Loucy (cell line): ENCODE results near the gene BICD1.

Source experiments
- H2AFZ ChIP-seq: fragments of 200-600 bp; sonication (generic); 2 replicates; pipeline ENCODE4 v1.6.0; 2016; ENCODE audit warnings: antibody characterized with exemption, mild to moderate bottlenecking, low read length, moderate library complexity
- H3F3A ChIP-seq: fragments of 200-600 bp; 2 replicates; pipeline ENCODE4 v1.6.0; 2016; ENCODE audit warnings: antibody characterized with exemption, low read depth, mild to moderate bottlenecking
- H3K27me3 ChIP-seq: fragments of 200-600 bp; sonication (generic); 2 replicates; pipeline ENCODE4 v1.6.1; 2014; ENCODE audit warnings: low read length, mild to moderate bottlenecking; ENCODE audit not compliant: insufficient read depth, poor library complexity, severe bottlenecking
- H3K36me3 ChIP-seq: fragments of 200-600 bp; sonication (generic); 2 replicates; pipeline ENCODE4 v1.6.1; 2016; ENCODE audit warnings: low read length; ENCODE audit not compliant: insufficient read depth
- H3K4me1 ChIP-seq: fragments of 200-600 bp; sonication (generic); 2 replicates; pipeline ENCODE4 v1.5.1; 2014; ENCODE audit warnings: low read length, mild to moderate bottlenecking; ENCODE audit not compliant: insufficient read depth, poor library complexity, severe bottlenecking
- H3K4me2 ChIP-seq: fragments of 200-600 bp; sonication (generic); 2 replicates; pipeline ENCODE4 v1.6.0; 2014; ENCODE audit warnings: antibody characterized with exemption, low read length, low read depth, mild to moderate bottlenecking; ENCODE audit not compliant: poor library complexity, severe bottlenecking
- H3K4me3 ChIP-seq: fragments of 200-600 bp; sonication (generic); 2 replicates; pipeline ENCODE4 v1.5.1; 2014; ENCODE audit warnings: low read length, mild to moderate bottlenecking, mixed read lengths; ENCODE audit not compliant: poor library complexity, severe bottlenecking
- H3K79me2 ChIP-seq: fragments of 200-600 bp; sonication (generic); 2 replicates; pipeline ENCODE4 v1.6.1; 2014; ENCODE audit warnings: low read length; ENCODE audit not compliant: insufficient read depth
- H3K9ac ChIP-seq: fragments of 200-600 bp; sonication (generic); 2 replicates; pipeline ENCODE4 v1.6.0; 2014; ENCODE audit warnings: mild to moderate bottlenecking, low read depth, low read length, moderate library complexity; ENCODE audit not compliant: poor library complexity, severe bottlenecking
- H3K9me2 ChIP-seq: fragments of 200-600 bp; sonication (generic); replicated peaks from 2 replicates; pipeline ENCODE4 v1.6.1; 2016; ENCODE audit warnings: low read depth, low read length, mixed read lengths
- H3K9me3 ChIP-seq: fragments of 200-600 bp; sonication (generic); 2 replicates; pipeline ENCODE4 v1.6.1; 2014; ENCODE audit warnings: mild to moderate bottlenecking, antibody characterized with exemption, low read length, low read depth; ENCODE audit not compliant: insufficient read depth
- H4K20me1 ChIP-seq: fragments of 200-600 bp; sonication (generic); 2 replicates; pipeline ENCODE4 v1.6.0; 2014; ENCODE audit warnings: antibody characterized with exemption, low read length, mild to moderate bottlenecking; ENCODE audit not compliant: insufficient read depth, poor library complexity, severe bottlenecking
- EZH2phosphoT487 ChIP-seq: fragments of 200-600 bp; IDR thresholded peaks from 2 replicates; pipeline ENCODE4 v1.6.1; 2018; ENCODE audit warnings: antibody characterized with exemption, mild to moderate bottlenecking, moderate library complexity, borderline replicate concordance
- TF ChIP-seq, protein P1 (sequence below): fragments of 200-600 bp; sonication (generic); conservative IDR thresholded peaks from 2 replicates; pipeline ENCODE4 v1.5.1; 2014; ENCODE audit warnings: mild to moderate bottlenecking, antibody characterized with exemption, low read length

Gene BICD1

DNA sequence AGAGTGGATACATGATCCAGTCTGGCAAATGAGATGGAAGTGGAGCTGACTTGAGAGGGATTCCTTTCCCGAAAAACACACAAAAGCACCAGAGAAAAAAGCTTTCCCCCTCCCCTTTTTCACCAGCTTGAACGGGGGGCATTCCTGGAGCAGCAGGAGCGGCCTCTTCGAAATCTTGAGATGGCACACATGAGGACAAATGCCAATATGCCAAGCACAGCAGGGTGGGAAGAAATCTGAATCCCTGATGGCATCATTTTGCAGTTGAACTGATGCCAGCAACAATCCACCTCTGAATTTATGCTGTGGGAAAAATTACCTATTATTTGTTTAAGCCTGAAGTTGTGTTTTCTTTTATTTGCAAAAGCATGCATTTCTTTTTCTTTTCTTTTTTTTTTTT lies 29.7 kb upstream of the BICD1 start:
- H3K4me3 ChIP-seq = no peak overlapping the region
- H3K9ac ChIP-seq = no peak overlapping the region
- no peaks in the 10 kb centered on the region for H3K79me2 ChIP-seq
- H3K4me1 ChIP-seq = no peaks in the 10 kb centered on the region
- no peaks in the 10 kb centered on the region for H4K20me1 ChIP-seq
- H3F3A ChIP-seq = no peaks in the 10 kb centered on the region
- H3K4me2 ChIP-seq = no peak overlapping the region
- H3K9me2 ChIP-seq = no peaks in the 10 kb centered on the region
- H3K36me3 ChIP-seq = no peaks in the 10 kb centered on the region
- H3K9me3 ChIP-seq = no peaks in the 10 kb centered on the region
- no peaks in the 10 kb centered on the region for H3K27me3 ChIP-seq
- no peak overlapping the region for H2AFZ ChIP-seq
- no peak for TF ChIP-seq EZH2phosphoT487
- TF ChIP-seq, protein P1, sequence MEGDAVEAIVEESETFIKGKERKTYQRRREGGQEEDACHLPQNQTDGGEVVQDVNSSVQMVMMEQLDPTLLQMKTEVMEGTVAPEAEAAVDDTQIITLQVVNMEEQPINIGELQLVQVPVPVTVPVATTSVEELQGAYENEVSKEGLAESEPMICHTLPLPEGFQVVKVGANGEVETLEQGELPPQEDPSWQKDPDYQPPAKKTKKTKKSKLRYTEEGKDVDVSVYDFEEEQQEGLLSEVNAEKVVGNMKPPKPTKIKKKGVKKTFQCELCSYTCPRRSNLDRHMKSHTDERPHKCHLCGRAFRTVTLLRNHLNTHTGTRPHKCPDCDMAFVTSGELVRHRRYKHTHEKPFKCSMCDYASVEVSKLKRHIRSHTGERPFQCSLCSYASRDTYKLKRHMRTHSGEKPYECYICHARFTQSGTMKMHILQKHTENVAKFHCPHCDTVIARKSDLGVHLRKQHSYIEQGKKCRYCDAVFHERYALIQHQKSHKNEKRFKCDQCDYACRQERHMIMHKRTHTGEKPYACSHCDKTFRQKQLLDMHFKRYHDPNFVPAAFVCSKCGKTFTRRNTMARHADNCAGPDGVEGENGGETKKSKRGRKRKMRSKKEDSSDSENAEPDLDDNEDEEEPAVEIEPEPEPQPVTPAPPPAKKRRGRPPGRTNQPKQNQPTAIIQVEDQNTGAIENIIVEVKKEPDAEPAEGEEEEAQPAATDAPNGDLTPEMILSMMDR = no peak

DNA sequence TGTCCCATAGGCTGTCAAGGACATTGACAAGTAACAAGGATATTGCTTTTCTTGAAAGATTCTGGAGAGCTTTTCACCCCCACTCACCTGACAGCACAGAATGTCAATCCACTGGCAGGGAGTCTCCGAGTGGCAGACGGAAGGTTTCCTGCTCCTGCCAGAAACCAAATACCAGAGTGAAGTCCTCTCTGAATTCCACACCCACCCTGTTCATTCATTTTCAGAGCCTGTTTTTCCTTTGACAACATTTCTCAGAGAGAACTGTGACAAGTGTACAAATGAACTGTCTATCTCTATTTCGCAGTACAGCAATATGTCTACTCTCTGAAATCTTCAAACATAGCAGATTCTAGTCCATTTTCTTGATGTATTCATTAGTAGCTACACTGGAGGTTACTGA lies 26.2 kb upstream of the BICD1 start:
- no peak overlapping the region for H3K4me2 ChIP-seq
- no peaks in the 10 kb centered on the region for H3K9me2 ChIP-seq
- no peak for TF ChIP-seq EZH2phosphoT487
- H3K4me3 ChIP-seq = no peak overlapping the region
- H4K20me1 ChIP-seq = no peaks in the 10 kb centered on the region
- H3K27me3 ChIP-seq = no peaks in the 10 kb centered on the region
- no peaks in the 10 kb centered on the region for H3K36me3 ChIP-seq
- H3K9me3 ChIP-seq = no peaks in the 10 kb centered on the region
- no peaks in the 10 kb centered on the region for H3K79me2 ChIP-seq
- no peaks in the 10 kb centered on the region for H3F3A ChIP-seq
- no peak overlapping the region for H2AFZ ChIP-seq
- H3K9ac ChIP-seq = no peak overlapping the region
- H3K4me1 ChIP-seq = no peaks in the 10 kb centered on the region

DNA sequence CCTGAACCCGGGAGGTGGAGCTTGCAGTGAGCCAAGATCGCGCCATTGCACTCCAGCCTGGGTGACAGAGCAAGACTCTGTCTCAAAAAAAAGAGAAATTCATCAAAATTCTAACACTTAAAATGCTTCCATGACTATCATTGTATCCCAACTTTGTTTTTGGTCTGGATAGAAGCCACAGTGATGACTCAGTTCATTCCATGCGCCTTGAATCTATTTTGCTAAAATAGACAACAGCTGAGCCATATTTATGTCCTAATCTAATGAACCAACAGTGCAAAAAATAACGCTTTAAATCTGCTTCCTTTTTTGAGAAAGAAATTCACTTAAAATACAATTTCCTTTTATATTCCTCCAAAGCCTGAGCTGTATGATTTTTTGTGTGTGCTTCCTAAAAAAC lies 23.2 kb upstream of the BICD1 start:
- TF ChIP-seq, protein P1 = no peak
- no peak for TF ChIP-seq EZH2phosphoT487
- Histone ChIP-seq H2AFZ (no peak overlapping the region), H3K4me3 (no peak overlapping the region)

DNA sequence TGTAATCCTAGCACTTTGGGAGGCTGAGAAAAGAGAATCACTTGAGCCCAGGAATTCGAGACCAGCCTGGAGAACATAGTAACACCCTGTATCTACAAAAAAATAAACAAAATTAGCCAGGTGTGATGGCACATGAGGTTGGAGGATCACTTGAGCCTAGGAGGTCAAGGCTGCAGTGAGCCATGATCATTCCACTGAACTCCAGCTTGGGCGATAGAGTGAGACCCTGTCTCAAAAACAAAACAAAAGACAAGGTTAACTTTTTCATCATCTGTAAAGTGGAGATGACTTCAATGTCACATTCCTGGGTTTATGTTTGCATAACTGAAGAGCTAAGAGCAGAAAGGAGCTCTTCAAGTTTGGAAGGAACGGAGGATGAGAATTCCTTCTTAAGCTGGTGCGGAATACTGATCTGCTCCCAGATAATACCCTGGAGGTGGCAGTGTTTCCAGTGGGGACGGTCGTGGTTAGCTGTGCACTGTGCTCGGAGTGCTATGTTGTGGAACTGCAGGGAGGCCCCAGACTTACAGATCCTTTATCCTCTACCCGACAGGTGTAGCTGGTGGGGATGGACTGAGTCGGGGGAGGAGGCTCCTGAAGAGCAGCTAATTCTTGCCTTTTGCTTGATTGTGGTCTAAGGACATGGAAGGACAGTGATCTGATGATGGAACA lies 22.5 kb upstream of the BICD1 start:
- TF ChIP-seq EZH2phosphoT487 = no peak
- TF ChIP-seq, protein P1 = no peak
- no peaks in the 10 kb centered on the region for H3K36me3 ChIP-seq
- H3K4me3 ChIP-seq = no peak overlapping the region
- H3K79me2 ChIP-seq = no peaks in the 10 kb centered on the region
- no peaks in the 10 kb centered on the region for H3K9me3 ChIP-seq
- H3K9me2 ChIP-seq = no peaks in the 10 kb centered on the region
- no peaks in the 10 kb centered on the region for H3K27me3 ChIP-seq
- H3K4me1 ChIP-seq = peaks cover 8% of the 10 kb centered on the region
- no peak overlapping the region for H3K9ac ChIP-seq
- no peaks in the 10 kb centered on the region for H3F3A ChIP-seq
- H2AFZ ChIP-seq = no peak overlapping the region
- H4K20me1 ChIP-seq = no peaks in the 10 kb centered on the region
- H3K4me2 ChIP-seq = no peak overlapping the region

More for the DNA sequence above, 23.2 kb upstream of the BICD1 start:
- Histone ChIP-seq H3K79me2 (no peaks in the 10 kb centered on the region), H3K36me3 (no peaks in the 10 kb centered on the region), H4K20me1 (no peaks in the 10 kb centered on the region), H3K9me3 (no peaks in the 10 kb centered on the region), H3F3A (no peaks in the 10 kb centered on the region), H3K4me2 (no peak overlapping the region), H3K4me1 (peaks cover 4% of the 10 kb centered on the region), H3K9ac (no peak overlapping the region), H3K27me3 (no peaks in the 10 kb centered on the region), H3K9me2 (no peaks in the 10 kb centered on the region)
